ENCODE data around the gene MAPKAP1.

DNA sequence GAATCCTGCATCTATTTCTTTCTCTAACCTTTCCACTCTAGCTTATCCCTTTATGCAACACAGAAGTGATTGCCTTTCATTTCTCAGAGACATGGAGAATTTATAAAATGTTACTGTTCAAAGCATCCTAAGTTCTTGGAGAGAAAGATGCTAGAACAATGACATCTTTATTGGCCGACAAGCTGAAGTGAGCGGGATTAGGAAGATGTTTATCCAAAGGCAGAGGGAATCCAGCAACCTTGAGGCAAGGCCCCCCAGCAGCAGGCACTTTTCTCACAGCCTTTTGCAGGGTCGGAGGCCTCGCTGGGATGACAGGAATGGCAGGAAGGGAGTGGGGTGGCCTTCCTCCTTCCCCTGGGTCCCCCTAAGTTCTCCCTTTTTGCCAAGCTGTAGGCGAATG, 240.6 kb downstream of the MAPKAP1 start:
- TF ChIP-seq, protein P1, sequence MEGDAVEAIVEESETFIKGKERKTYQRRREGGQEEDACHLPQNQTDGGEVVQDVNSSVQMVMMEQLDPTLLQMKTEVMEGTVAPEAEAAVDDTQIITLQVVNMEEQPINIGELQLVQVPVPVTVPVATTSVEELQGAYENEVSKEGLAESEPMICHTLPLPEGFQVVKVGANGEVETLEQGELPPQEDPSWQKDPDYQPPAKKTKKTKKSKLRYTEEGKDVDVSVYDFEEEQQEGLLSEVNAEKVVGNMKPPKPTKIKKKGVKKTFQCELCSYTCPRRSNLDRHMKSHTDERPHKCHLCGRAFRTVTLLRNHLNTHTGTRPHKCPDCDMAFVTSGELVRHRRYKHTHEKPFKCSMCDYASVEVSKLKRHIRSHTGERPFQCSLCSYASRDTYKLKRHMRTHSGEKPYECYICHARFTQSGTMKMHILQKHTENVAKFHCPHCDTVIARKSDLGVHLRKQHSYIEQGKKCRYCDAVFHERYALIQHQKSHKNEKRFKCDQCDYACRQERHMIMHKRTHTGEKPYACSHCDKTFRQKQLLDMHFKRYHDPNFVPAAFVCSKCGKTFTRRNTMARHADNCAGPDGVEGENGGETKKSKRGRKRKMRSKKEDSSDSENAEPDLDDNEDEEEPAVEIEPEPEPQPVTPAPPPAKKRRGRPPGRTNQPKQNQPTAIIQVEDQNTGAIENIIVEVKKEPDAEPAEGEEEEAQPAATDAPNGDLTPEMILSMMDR (IDR thresholded peaks at IDR 0.05), result no peak
- no peak for TF ChIP-seq EZH2phosphoT487 (IDR thresholded peaks at IDR 0.05)
